ENCODE results near the gene MYO9A.
"Not testable (repeated sequence)": the region's sequence is repeated elsewhere in the genome, so short reads cannot be mapped to it uniquely, and the experiment has no call there.

The MYO9A gene

GRCh38 chr15:72034859-72035650, 82.9 kb downstream of the MYO9A start:
- no peak for DNase-seq

- DNase-seq, result no peak
Observed at GRCh38 chr15:72034351-72034750, 83.6 kb downstream of the MYO9A start.

GRCh38 chr15:72033711-72034110, 84.2 kb downstream of the MYO9A start:
- DNase-seq, result no peak

- no peak for DNase-seq
Observed at GRCh38 chr15:72033285-72033684, 84.7 kb downstream of the MYO9A start.

- no peak for DNase-seq
Observed at GRCh38 chr15:72021604-72022003, 96.3 kb downstream of the MYO9A start.

GRCh38 chr15:72020799-72021198, 97.2 kb downstream of the MYO9A start:
- no peak for DNase-seq

GRCh38 chr15:72014555-72014954, 103.4 kb downstream of the MYO9A start:
- DNase-seq, result not testable (repeated sequence)

- no peak for DNase-seq
Observed at GRCh38 chr15:72013703-72014102, 104.2 kb downstream of the MYO9A start.

- DNase-seq, result no peak
Observed at GRCh38 chr15:72011302-72011942, 106.5 kb downstream of the MYO9A start.

GRCh38 chr15:72009222-72009621, 108.7 kb downstream of the MYO9A start:
- DNase-seq, result no peak

GRCh38 chr15:72006382-72006781, 111.6 kb downstream of the MYO9A start:
- no peak for DNase-seq

- DNase-seq, result no peak
Observed at GRCh38 chr15:72005483-72005882, 112.5 kb downstream of the MYO9A start.

GRCh38 chr15:71999807-72000206, 118.1 kb downstream of the MYO9A start:
- no peak for DNase-seq

GRCh38 chr15:71998717-71999116, 119.2 kb downstream of the MYO9A start:
- not testable (repeated sequence) for DNase-seq

GRCh38 chr15:71997691-71998090, 120.3 kb downstream of the MYO9A start:
- no peak for DNase-seq

GRCh38 chr15:71975816-71976150, 142.2 kb downstream of the MYO9A start:
- no peak for DNase-seq

- no peak for DNase-seq
Observed at GRCh38 chr15:71974211-71974610, 143.7 kb downstream of the MYO9A start.

GRCh38 chr15:71973366-71973765, 144.6 kb downstream of the MYO9A start:
- DNase-seq, result no peak

GRCh38 chr15:71971905-71972304, 146.0 kb downstream of the MYO9A start:
- no peak for DNase-seq

- DNase-seq, result no peak
Observed at GRCh38 chr15:71970435-71970834, 147.5 kb downstream of the MYO9A start.

GRCh38 chr15:71962537-71962936, 155.4 kb downstream of the MYO9A start:
- no peak for DNase-seq

GRCh38 chr15:71957026-71957425, 160.9 kb downstream of the MYO9A start:
- DNase-seq, result no peak

GRCh38 chr15:71951134-71951533, 166.8 kb downstream of the MYO9A start:
- no peak for DNase-seq

- no peak for DNase-seq
Observed at GRCh38 chr15:71945012-71945411, 172.9 kb downstream of the MYO9A start.

GRCh38 chr15:71943806-71944205, 174.1 kb downstream of the MYO9A start:
- no peak for DNase-seq
